Memory B cell (primary cell): ENCODE measurements around the gene HIP1.
"Not testable (repeated sequence)": the region's sequence is repeated elsewhere in the genome, so short reads cannot be mapped to it uniquely, and the experiment has no call there.

Experiments used
- ATAC-seq: fragments of 150-1000 bp; cut with Tn5 transposase; 2 replicates; pipeline ENCODE4 v1.10.0; 2021; ENCODE audit warnings: low read depth, mild to moderate bottlenecking, moderate library complexity
- DNase-seq, 2 donors: peaks; one replicate each; pipeline ENCODE4 v3.0.0; 2022; ENCODE audit warnings: low spot score in 2 of 2
- H3K27ac Mint-ChIP-seq: one replicate; pipeline ENCODE4 v1.8.0; 2022; ENCODE audit warnings: mild to moderate bottlenecking, moderate library complexity, mixed read lengths
- H3K27me3 Mint-ChIP-seq: one replicate; pipeline ENCODE4 v1.8.0; 2022; ENCODE audit warnings: mixed read lengths
- H3K36me3 Mint-ChIP-seq: one replicate; pipeline ENCODE4 v1.8.0; 2022; ENCODE audit warnings: mild to moderate bottlenecking, mixed read lengths
- H3K4me1 Mint-ChIP-seq: one replicate; pipeline ENCODE4 v1.8.0; 2022; ENCODE audit warnings: mixed read lengths
- H3K4me3 Mint-ChIP-seq: one replicate; pipeline ENCODE4 v1.8.0; 2022; ENCODE audit warnings: mild to moderate bottlenecking, moderate library complexity, mixed read lengths
- H3K9me3 Mint-ChIP-seq: one replicate; pipeline ENCODE4 v1.8.0; 2022; ENCODE audit warnings: mixed read lengths

Gene HIP1

DNA sequence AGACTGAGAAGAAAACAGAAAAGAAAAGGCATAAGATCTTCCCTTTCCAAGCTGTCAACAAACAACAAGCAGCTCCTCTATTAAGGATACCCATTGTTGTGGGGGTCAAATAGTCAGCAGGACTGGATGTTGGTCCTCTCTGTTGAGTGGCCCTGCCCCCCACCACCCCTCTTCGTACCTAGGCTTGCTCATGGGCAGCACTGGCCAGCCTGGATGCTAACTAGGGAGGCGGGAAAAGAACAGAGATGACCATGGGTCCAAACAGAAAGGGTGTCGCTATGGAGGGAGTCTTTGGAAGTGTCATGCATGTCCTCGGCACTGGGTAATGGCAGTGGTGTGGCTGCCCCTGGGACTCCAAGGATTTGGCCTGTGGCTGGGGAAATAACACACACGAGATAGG is 201.0 kb downstream of the HIP1 start:
- peaks cover 7% of the 10 kb centered on the region for H3K36me3 Mint-ChIP-seq
- H3K27ac Mint-ChIP-seq = no peak overlapping the region
- H3K9me3 Mint-ChIP-seq = no peaks in the 10 kb centered on the region
- no peak for ATAC-seq
- H3K27me3 Mint-ChIP-seq = no peaks in the 10 kb centered on the region
- H3K4me3 Mint-ChIP-seq = no peak overlapping the region
- H3K4me1 Mint-ChIP-seq = peaks cover 4% of the 10 kb centered on the region
- DNase-seq = no peak

GRCh38 chr7:75536940-75537538 is 201.7 kb downstream of the HIP1 start:
- no peak for DNase-seq
- no peaks in the 10 kb centered on the region for H3K9me3 Mint-ChIP-seq
- no peak overlapping the region for H3K27ac Mint-ChIP-seq
- no peaks in the 10 kb centered on the region for H3K27me3 Mint-ChIP-seq
- peaks cover 7% of the 10 kb centered on the region for H3K36me3 Mint-ChIP-seq
- H3K4me1 Mint-ChIP-seq = peaks cover 4% of the 10 kb centered on the region
- ATAC-seq = no peak
- no peak overlapping the region for H3K4me3 Mint-ChIP-seq

- Mint-ChIP-seq H3K4me1 (peaks cover 4% of the 10 kb centered on the region), H3K36me3 (peaks cover 3% of the 10 kb centered on the region), H3K27ac (no peak overlapping the region), H3K9me3 (no peaks in the 10 kb centered on the region), H3K27me3 (no peaks in the 10 kb centered on the region), H3K4me3 (no peak overlapping the region)
- DNase-seq = no peak
- ATAC-seq = no peak
Measured at GRCh38 chr7:75536491-75536890, 202.2 kb downstream of the HIP1 start.

DNA sequence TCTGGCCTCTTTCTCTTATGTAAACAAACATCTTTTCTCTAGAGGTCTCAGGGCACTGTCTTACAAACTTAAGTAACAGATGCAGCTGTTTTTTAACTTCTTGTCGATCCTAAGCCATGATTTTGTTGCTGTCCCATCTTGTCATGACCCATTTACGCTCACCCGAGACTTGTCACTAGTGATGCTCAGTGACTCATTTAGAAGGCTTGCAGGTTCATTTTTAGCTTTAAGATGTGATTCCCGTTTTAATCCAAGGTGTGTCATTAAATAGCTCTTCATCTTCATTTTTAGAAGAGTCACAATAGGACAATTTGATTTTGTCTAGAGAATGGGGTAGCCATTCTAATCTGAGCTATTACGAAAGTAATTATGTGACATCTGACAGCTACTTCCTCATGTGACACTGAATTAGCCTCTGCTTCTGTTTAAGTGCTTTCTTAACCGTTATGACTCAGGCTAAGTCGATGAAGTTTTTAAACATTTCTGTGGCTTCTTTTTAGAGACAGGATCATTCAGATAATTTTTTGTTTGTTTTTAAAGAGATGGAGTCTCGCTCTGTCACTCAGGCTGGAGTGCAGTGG is 203.9 kb downstream of the HIP1 start:
- ATAC-seq (peak; percentile 86), DNase-seq (no peak)
- Mint-ChIP-seq H3K4me3 (peak overlapping the region; percentile 33), H3K27me3 (no peaks in the 10 kb centered on the region), H3K36me3 (peaks cover 3% of the 10 kb centered on the region), H3K9me3 (no peaks in the 10 kb centered on the region), H3K4me1 (peaks cover 4% of the 10 kb centered on the region), H3K27ac (peak overlapping the region; percentile 63)

DNA sequence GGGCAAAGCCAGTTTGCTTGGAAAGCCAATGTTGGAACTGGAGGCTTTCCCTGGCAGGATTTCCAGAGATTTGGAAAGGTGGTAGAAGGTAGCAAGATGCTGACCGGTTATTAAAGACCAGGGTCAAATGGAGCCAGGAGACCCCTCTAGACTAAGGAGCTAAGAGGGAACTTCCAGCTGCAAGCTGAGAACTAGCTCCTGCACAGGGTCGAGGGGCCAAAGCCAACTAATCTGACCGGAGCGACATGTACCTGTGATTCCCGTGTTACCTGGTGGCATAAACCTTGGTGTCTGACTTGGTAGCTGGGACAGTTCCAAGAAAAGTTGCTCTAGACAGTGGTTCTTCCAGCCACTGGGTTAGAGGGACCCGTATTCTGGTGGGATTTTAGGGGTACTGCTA is 204.8 kb downstream of the HIP1 start:
- ATAC-seq = no peak
- Mint-ChIP-seq H3K4me1 (peaks cover 4% of the 10 kb centered on the region), H3K9me3 (no peaks in the 10 kb centered on the region), H3K27me3 (no peaks in the 10 kb centered on the region), H3K4me3 (no peak overlapping the region), H3K27ac (no peak overlapping the region), H3K36me3 (peaks cover 3% of the 10 kb centered on the region)
- DNase-seq = no peak

DNA sequence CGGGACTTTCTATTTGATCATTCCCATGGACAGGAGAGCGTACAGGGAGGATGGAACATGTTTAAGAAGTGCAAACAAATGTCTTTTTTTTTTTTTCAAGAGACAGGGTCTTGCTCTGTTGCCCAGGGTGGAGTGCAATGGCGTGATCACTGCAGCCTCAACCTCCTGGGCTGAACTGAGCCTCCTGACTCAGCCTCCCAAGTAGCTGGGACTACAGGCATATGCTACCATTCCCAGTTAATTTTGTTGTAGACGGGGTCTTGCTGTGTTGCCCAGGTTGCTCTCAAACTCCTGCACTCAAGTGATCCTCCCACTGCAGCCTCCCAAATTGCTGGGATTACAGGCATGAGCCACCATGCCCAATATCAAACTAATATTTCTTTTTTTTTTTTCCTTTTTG is 206.1 kb downstream of the HIP1 start:
- no peak overlapping the region for H3K27ac Mint-ChIP-seq
- no peaks in the 10 kb centered on the region for H3K9me3 Mint-ChIP-seq
- H3K4me1 Mint-ChIP-seq = peaks cover 4% of the 10 kb centered on the region
- no peak overlapping the region for H3K4me3 Mint-ChIP-seq
- no peaks in the 10 kb centered on the region for H3K27me3 Mint-ChIP-seq
- H3K36me3 Mint-ChIP-seq = peaks cover 3% of the 10 kb centered on the region
- DNase-seq (no peak), ATAC-seq (no peak)

- no peak for ATAC-seq
- Mint-ChIP-seq H3K4me1 (peaks cover 11% of the 10 kb centered on the region), H3K4me3 (no peak overlapping the region), H3K27ac (no peak overlapping the region), H3K36me3 (no peaks in the 10 kb centered on the region), H3K27me3 (no peaks in the 10 kb centered on the region), H3K9me3 (no peaks in the 10 kb centered on the region)
- DNase-seq = no peak
Measured at GRCh38 chr7:75531359-75531821, 207.4 kb downstream of the HIP1 start.

DNA sequence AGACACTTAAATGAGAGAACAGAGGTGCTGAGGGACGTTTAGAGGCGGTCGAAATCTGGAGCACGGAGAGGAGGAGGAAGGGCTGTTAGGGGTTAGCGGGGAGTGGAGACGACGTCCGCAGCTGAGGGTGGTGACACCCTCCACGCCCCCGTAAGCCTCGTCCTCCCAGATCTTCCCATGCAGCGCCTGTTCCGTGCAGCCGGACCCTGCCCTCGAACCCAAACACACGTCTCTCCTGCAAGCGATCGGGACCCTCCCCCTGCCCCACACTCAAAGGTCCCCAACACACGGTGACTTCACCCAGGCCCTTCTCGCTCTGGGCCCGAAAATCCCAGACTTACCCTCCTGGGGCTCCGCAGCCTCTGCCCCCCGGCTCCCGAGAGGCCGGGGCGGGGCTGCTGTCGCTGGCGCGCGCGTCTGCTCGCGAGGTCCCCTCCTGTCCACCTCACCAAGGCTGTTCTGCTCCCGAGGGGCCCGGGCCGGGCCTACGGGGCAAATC is 211.5 kb downstream of the HIP1 start:
- peak overlapping the region; percentile 86 for H3K27ac Mint-ChIP-seq
- not testable (repeated sequence) for DNase-seq, H3K9me3 Mint-ChIP-seq, ATAC-seq, H3K27me3 Mint-ChIP-seq
- peaks cover 13% of the 10 kb centered on the region for H3K36me3 Mint-ChIP-seq
- H3K4me1 Mint-ChIP-seq = peaks cover 20% of the 10 kb centered on the region
- H3K4me3 Mint-ChIP-seq = peak overlapping the region; percentile 83

GRCh38 chr7:75521727-75522126 is 217.0 kb downstream of the HIP1 start:
- not testable (repeated sequence) for DNase-seq, H3K27me3 Mint-ChIP-seq, ATAC-seq, H3K4me3 Mint-ChIP-seq, H3K27ac Mint-ChIP-seq, H3K9me3 Mint-ChIP-seq
- H3K36me3 Mint-ChIP-seq = peaks cover 34% of the 10 kb centered on the region
- peaks cover 18% of the 10 kb centered on the region for H3K4me1 Mint-ChIP-seq

DNA sequence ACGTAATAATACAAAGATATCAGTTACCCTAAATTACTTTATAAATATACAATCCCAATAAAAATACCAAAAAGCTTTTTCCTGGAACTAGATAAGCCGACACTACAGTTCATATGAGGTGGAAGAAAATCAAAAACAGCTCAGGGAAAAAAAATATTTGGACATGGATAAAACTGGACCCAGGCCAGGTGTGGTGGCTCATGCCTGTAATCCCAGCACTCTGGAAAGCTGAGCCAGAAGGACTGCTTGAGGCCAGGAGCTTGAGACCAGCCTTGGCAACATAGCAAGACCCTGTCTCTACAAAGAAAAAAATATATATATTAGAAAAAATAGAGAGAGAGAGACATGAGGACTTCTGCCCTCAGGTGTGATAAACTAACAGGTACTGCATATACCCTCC is 219.9 kb downstream of the HIP1 start:
- ATAC-seq, DNase-seq, H3K27me3 Mint-ChIP-seq, H3K9me3 Mint-ChIP-seq, H3K27ac Mint-ChIP-seq, H3K4me3 Mint-ChIP-seq: not testable (repeated sequence)
- Mint-ChIP-seq H3K36me3 (peaks cover 31% of the 10 kb centered on the region), H3K4me1 (peaks cover 10% of the 10 kb centered on the region)

GRCh38 chr7:75509033-75509432 is 229.7 kb downstream of the HIP1 start:
- not testable (repeated sequence) for H3K9me3 Mint-ChIP-seq, H3K36me3 Mint-ChIP-seq, H3K27me3 Mint-ChIP-seq, DNase-seq, ATAC-seq, H3K4me1 Mint-ChIP-seq, H3K4me3 Mint-ChIP-seq, H3K27ac Mint-ChIP-seq

- H3K27ac Mint-ChIP-seq, DNase-seq, H3K27me3 Mint-ChIP-seq, H3K4me1 Mint-ChIP-seq, H3K9me3 Mint-ChIP-seq, H3K36me3 Mint-ChIP-seq, ATAC-seq, H3K4me3 Mint-ChIP-seq: not testable (repeated sequence)
Measured at GRCh38 chr7:75492020-75492419, 246.7 kb downstream of the HIP1 start, which contains the start of gene SPDYE5. Gene SPDYE5, plus strand, starts transcription at chr7:75492320. Its CDS starts 1,728 bp downstream, at chr7:75494048.

DNA sequence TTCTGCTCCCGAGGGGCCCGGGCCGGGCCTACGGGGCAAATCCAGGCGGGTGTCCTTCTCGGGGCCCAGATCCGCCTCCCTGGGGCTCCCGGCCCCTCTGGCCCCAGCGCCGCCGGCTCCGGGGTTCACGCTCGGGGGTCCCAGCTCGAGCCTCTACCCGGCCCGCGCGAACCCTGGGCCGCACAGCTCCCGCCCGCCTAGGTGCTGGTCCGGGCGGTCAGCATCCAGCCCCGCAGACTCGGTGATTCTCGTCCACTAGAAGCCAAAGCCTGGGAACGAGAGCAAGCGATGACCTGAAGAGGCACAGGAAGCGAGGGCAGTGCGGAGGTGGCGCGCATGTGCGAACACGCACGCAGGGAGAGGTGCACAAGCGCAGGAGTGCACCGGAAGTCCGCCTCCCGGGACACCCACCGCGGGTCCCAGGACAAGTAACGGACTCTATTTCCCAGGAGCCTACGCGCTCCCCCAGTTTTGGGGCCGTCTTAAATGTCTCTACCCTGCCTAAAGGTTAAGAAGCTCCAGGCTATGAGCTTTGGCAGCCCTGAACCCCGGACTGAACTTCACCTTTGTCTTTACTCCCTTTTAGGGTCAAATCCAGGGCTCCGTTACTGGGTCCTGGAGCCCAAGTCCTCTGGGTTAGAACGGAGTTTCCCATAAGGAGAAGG is 252.6 kb downstream of the HIP1 start, which contains the start of gene POM121C:
POM121C (minus strand) TSS at position 321 of the 665 bp plus-strand sequence. CDS start 44,803 bp downstream, outside the sequence.
- not testable (repeated sequence) for H3K27me3 Mint-ChIP-seq, H3K36me3 Mint-ChIP-seq, H3K4me1 Mint-ChIP-seq, H3K9me3 Mint-ChIP-seq
- peak; percentile 30 to 44 for DNase-seq
- ATAC-seq = peak; percentile 94
- peak within 1 kb of the TSS; percentile 92 for H3K4me3 Mint-ChIP-seq
- H3K27ac Mint-ChIP-seq = peak within 1 kb of the TSS; percentile 88

GRCh38 chr7:75485355-75485978 is 253.3 kb downstream of the HIP1 start:
- ATAC-seq (peak; percentile 25), DNase-seq (peak in 1 of 2 donors; percentile 21)
- H3K27ac Mint-ChIP-seq = peak overlapping the region; percentile 88
- not testable (repeated sequence) for H3K9me3 Mint-ChIP-seq, H3K36me3 Mint-ChIP-seq, H3K27me3 Mint-ChIP-seq, H3K4me1 Mint-ChIP-seq
- peak overlapping the region; percentile 92 for H3K4me3 Mint-ChIP-seq
